Measurements from ENCODE around the gene ST6GAL1.
"Not testable (repeated sequence)": the region's sequence is repeated elsewhere in the genome, so short reads cannot be mapped to it uniquely, and the experiment has no call there.

Gene ST6GAL1

DNA sequence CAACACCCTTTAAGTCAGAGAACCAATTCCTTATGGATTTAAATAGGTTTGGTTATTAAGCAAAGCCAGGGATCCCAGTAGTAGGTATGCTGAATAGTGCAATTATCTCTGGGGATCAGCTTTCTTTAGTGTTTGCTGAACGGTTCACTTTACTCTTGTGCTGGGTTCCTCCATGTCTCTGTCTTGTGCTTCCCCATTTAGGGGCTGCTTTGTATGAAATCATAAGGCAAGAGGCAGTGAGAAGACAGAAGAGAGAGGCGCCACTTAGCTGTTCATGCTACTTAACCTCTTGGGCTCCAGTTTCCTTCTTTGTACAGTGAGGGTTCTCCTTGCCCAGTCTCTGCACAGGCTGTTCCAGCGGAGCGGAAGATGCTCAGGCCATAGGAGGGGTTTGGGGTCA lies 3.5 kb downstream of the ST6GAL1 start:
- in situ Hi-C loops (cut with HindIII; ENCODE audit: low pct_ligation_motif_present, low pct_unique_long_range_greater_than_20kb, low sequenced_read_pairs) = no loop called here

DNA sequence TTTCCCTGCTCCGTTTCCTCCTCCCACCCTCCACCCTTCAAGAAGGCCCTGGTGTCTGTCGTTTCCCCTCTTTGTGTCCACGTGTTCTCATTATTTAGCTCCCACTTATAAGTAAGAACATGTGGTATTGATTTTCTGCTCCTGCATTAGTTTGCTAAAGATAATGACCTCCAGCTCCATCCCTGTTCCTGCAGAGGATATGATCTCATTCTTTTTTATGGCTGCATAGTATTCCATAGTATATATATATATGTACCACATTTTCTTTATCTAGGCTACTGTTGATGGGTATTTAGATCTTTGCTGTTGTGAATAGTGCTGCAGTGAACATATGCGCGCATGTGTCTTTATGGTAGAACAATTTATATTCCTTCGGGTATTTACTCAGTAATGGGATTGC lies 4.8 kb downstream of the ST6GAL1 start:
- DNase-seq = no peak
- in situ Hi-C loops (cut with HindIII; ENCODE audit: low pct_ligation_motif_present, low pct_unique_long_range_greater_than_20kb, low sequenced_read_pairs) = no loop called here

More for the DNA sequence above, 3.5 kb downstream of the ST6GAL1 start:
- DNase-seq = no peak

DNA sequence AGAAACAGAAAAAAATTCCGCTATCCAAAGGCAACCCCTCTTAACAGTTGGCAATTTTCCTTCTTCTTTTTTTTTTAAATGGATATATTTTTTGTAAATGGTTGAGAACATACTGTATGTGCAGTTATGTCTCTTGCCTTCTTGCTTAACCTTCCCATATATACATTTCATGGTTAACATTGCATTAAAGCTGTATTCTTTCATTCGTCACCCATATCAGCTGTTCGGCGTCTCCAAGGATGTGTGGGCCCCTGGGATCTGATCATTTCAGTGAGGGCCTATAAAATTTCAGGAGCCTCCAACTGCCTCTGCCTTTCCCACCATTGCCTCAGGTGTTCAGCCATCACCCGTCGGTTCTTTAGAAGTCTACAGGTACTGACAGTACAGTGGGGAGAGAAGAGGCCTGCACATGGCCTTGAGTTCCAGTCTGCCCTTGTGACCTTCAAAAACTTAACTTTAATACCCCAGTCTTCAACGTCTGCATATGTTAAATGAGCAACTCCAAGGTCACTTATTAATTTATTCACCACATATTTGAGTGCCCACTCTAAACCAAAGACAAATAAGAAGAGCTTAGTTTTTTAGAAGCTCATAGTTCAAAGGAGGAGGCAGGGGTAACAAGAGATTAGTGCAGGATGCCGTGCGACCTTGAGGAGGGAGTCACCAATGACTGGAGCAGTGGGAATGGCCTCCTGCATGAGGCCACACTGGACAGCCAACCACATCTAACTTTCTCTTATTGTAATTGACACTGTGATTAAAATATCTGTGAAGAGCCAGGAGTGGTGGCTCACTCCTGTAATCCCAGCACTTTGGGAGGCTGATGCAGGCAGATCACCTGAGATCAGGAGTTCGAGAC lies 6.9 kb downstream of the ST6GAL1 start:
- DNase-seq = no peak
- in situ Hi-C loops (cut with HindIII; ENCODE audit: low pct_ligation_motif_present, low pct_unique_long_range_greater_than_20kb, low sequenced_read_pairs) = no loop called here

DNA sequence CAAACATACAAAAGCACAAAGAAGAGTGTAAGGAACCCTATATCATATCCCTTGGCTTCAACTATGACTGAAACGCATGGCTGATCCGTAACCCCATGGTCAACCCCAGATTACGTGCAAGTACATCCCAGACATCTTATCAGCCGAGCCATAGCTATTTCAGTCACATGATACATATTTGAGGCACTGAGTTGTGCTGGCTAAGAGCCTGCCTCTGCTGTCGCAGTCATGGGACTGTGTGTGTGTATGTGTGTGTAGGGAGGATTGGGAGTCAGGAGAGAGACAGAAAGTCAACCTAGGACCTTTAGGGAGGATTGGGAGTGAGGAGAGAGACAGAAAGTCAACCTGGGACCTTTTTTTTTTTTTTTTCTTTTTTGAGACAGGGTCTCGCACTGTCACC lies 8.4 kb downstream of the ST6GAL1 start:
- no peak for DNase-seq
- in situ Hi-C loops (cut with HindIII; ENCODE audit: low pct_ligation_motif_present, low pct_unique_long_range_greater_than_20kb, low sequenced_read_pairs) = no loop called here

- in situ Hi-C loops (cut with HindIII; ENCODE audit: low pct_ligation_motif_present, low pct_unique_long_range_greater_than_20kb, low sequenced_read_pairs) = no loop called here
- no peak for DNase-seq
Observed at GRCh38 chr3:186939536-186939935, 9.2 kb downstream of the ST6GAL1 start.

DNA sequence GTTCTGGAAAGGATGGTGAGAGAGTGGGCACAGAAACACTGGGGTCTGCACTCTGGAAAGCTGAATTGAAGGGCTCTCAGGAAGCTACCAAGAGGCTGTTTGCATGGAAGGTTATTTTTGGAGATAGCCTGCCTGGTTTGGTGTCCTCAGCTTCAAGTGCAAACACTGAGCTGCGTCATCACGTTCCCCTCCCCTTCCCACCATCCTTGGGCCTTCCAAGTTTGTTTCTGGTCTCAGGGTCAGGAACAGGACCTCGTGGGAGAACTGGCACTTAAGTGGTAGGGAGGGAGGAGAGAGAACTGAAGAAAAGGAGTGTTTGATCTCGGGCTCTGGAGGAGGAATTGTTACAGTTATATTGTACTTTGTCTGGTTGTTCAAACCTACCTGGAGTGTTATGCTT lies 10.6 kb downstream of the ST6GAL1 start:
- in situ Hi-C loops (cut with HindIII; ENCODE audit: low pct_ligation_motif_present, low pct_unique_long_range_greater_than_20kb, low sequenced_read_pairs) = no loop called here
- DNase-seq = no peak

DNA sequence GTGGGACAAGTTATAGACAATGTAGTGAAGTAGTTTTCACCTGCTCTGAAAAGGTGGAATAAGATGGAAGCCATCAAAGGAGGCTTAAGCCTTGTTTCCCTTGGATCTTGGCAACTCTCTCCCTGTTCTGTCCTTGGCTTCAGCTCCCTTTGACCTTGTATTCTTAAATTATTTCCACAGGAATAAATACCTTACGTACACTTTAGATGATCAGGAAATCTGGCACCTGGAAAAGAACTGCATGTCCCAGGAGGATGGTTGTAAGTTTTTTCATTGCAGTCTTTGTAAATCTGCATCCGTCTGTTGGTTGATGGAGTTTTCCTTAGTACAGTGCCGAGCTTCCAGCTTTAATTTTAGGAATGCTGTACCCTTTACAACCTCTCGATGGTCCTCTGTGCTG lies 11.8 kb downstream of the ST6GAL1 start:
- in situ Hi-C loops (cut with HindIII; ENCODE audit: low pct_ligation_motif_present, low pct_unique_long_range_greater_than_20kb, low sequenced_read_pairs) = no loop called here
- DNase-seq = no peak

- in situ Hi-C loops (cut with HindIII; ENCODE audit: low pct_ligation_motif_present, low pct_unique_long_range_greater_than_20kb, low sequenced_read_pairs) = no loop called here
- no peak for DNase-seq
Observed at GRCh38 chr3:186945255-186945823, 15.0 kb downstream of the ST6GAL1 start.

DNA sequence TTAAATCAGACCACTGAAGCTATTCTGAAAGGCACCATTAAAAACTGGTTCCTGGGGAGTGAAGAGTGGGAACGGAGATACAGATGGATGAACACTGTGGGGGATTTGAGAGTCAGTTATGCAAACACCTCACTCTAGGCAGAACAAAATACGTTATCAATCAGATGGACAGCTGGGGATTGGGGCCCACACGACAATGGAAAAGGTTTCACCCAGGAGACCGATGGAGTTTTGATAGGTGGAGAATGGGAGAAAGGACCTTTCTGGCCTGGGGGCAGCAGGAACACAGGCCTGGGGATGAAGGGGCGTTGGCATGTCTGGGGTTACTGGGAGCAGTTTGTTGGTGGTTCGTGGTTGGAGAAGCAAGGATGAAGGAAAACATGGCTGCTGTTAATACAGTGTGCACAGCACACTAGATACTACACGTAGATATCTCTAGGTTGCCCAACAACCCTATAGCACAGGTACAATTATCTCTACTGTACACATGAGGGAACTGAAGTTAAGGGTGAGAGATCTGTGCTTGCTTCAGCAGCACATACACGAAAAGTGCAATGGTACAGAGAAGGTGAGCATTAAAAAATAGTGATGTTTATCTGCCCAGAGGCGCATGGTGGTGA lies 16.5 kb downstream of the ST6GAL1 start:
- in situ Hi-C loops (cut with HindIII; ENCODE audit: low pct_ligation_motif_present, low pct_unique_long_range_greater_than_20kb, low sequenced_read_pairs) = no loop called here
- no peak for DNase-seq

DNA sequence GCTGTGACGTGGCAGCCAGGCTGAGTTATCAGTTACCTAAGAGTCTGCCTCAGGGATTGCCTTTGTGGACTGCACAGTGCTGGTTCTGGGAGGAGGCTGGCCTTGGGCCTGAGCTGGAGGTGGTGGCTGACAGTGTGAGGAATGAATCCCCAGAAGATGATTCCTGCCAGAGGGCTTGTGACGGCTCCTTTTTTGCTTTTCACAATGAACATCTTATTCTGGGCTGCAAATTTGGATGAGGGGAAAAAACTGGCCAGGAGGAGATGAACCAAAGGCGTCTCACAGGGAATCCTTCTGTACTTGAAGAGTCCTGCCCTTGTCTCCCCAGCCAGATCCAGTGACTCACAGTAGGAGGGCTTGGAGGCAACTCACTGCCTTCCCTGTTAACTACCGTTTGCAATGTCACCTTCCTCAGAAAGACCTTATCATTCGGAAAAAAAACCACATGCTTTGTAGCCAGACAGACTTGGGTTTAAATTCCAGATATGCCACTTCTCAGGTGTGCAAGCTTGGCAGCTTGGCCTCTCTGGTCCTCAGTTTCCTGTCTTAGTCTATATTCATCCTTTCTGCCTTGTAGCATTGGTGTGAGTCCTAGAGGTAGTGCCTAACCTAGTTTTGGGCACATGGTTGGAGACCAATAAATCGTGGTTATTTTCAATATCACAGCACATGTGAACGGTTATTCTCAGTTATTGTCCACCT lies 19.1 kb downstream of the ST6GAL1 start:
- in situ Hi-C loops (cut with HindIII; ENCODE audit: low pct_ligation_motif_present, low pct_unique_long_range_greater_than_20kb, low sequenced_read_pairs) = no loop called here

GRCh38 chr3:186950402-186951093 lies 20.2 kb downstream of the ST6GAL1 start:
- in situ Hi-C loops (cut with HindIII; ENCODE audit: low pct_ligation_motif_present, low pct_unique_long_range_greater_than_20kb, low sequenced_read_pairs) = no loop called here
- no peak for DNase-seq

More for the DNA sequence above, 19.1 kb downstream of the ST6GAL1 start:
- DNase-seq = no peak

DNA sequence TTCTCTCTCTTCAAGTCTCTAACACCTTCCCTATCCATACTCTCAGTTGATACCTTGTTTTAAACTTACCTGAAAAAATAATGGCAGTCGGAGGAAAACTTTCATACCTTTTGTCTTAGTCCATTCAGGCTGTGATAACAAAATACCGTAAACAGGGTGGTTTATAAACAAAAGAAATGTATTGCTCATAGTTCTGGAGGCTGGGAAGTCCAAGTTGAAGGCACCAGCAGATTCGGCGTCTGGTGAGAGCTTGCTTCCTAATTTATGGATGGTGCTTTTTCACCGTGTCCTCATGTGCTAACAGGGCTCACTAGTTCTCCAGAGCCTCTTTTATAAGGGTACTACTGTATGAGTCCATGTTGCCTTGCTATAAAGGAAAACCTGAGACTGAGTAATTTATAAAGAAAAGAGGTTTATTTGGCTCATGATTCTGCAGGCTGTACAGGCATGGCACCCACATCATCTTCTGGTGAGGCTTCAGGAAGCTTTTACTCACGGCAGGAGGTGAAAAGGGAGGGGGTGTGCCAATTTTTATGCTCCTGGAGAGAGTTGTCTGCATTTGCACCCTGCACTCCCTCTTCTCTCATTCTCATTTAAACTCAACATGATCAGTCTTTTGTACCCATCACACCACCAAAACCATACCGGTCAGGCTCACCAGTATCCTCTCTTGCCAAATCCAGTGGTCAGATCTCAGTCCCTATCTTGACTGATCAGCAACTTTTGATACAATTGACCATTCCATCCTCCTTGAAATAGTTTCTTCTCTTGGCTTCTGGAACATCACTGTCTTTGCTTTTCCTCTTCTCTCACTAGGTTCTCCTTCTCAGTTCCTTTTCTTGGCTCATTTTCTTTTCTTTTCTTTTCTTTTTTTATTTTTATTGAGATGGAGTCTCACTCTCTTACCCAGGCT lies 21.6 kb downstream of the ST6GAL1 start:
- DNase-seq = no peak
- in situ Hi-C loops (cut with HindIII; ENCODE audit: low pct_ligation_motif_present, low pct_unique_long_range_greater_than_20kb, low sequenced_read_pairs) = no loop called here

DNA sequence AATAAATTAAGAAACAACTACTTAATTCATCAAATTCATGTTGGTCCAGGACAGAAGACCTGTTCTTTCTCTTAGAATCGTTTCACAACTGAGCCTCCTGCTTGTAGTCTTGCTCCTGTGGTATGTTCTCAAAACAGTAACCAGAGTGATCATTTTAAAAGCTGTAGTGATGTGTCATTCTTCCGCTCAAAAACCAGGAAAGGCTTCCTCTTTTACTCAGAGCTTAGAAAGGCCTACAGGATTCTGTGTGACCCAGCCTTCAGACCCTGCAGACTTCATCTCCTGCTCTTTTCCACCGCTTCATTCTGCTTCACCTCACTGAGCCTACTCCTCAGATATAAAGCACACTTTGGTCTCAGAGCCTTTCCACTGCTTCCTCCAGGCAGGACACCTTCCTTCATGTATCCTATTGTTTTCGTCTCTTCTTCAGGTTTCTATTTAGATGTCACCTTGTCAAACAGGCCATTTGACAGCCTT lies 22.7 kb downstream of the ST6GAL1 start:
- in situ Hi-C loops (cut with HindIII; ENCODE audit: low pct_ligation_motif_present, low pct_unique_long_range_greater_than_20kb, low sequenced_read_pairs) = no loop called here
- DNase-seq = no peak

DNA sequence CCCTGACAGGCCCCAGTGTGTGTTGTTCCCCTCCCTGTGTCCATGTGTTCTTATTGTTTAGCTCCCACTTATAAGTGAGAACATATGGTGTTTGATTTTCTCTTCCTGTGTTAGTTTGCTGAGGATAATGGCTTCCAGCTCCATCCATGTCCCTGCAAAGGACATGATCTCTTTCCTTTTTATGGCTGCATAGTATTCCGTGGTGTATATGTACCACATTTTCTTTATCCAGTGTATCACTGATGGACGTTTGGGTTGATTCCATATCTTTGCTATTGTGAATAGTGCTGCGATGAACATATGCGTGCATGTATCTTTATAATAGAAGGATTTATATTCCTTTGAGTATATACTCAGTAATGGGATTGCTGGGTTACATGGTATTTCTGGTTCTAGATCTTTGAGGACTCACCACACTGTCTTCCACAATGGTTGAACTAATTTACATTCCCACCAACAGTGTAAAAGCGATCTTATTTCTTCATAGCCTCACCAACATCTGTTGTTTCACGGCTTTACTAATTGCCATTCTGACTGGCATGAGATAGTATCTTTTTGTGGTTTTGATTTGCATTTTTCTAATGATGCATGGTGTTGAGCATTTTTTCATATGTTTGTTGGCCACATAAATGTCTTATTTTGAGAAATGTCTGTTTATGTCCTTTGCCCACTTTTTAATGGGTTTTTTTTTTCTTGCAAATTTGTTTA lies 23.8 kb downstream of the ST6GAL1 start:
- in situ Hi-C loops (cut with HindIII; ENCODE audit: low pct_ligation_motif_present, low pct_unique_long_range_greater_than_20kb, low sequenced_read_pairs); DNase-seq: not testable (repeated sequence)

DNA sequence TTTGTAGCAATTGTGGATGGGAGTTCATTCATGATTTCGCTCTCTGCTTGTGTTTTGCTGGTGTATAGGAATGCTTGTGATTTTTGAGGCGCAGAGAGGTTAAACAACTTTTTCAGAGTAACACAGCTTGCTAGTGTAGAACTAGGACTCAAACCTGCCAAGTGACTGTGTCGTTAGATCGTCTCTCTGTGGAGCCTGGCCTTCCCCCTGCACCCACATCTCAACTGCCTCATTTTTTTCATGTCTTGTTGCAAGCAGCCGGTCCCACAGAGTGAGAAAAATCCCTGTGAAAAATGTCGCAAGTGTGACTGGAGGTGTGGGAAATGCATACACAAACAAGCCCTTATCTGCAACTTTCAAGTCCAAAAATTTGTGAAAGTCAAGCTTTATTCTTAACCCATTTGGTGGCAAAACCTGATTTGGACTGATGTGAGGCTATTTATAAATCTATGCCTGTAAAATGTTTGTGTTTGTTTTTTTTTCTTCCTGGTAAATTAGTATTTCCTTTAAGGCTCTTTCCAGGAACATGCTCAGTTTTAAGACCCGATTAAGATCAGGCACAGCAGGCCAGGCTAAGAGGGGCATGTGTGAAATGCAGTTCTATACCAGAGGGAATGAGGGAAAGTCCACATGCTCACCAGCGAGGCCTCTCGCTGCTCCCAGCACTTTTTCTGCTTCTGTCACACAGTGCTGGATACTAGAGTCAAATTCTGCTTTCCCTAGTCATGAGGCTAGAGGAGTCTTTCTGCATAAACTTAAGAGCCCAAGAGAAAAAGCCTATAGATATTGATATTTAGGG lies 25.8 kb downstream of the ST6GAL1 start:
- in situ Hi-C loops (cut with HindIII; ENCODE audit: low pct_ligation_motif_present, low pct_unique_long_range_greater_than_20kb, low sequenced_read_pairs) = no loop called here
- DNase-seq = no peak

DNA sequence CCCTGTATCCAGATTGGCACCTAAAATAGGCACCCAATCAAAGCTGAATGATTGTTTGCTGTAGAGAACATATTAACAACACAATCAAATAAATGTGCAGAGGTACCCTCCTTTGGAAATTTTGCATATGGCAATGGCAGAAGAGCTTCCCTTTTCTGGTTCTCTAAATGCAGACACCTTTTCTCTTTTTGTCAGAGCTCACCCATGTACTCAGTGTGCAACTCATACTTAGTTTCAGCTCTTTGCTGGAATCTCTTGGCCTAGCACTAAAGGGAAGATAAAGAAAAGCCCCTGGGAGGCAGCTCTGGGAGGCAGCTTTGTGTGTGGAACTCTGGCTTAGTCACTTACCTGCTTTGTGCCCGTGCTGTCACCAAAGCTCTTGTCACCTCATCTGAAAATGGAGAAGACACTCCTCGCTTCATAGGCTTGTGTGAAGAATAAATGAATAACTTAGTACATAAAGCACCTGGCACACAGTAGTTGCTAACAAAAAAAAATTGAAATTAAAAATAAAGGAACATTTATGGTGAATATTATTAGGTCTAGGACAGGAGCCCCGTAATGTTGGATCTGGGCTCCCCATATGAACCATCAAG lies 28.8 kb downstream of the ST6GAL1 start:
- no peak for DNase-seq
- in situ Hi-C loops (cut with HindIII; ENCODE audit: low pct_ligation_motif_present, low pct_unique_long_range_greater_than_20kb, low sequenced_read_pairs) = no loop called here
